Measurements from ENCODE around the gene BEAN1.

Gene BEAN1

GRCh38 chr16:66399031-66399430 lies 28.1 kb upstream of the BEAN1 start:
- no peak overlapping the region for H3K4me3 ChIP-seq (replicated peaks; ENCODE audit: insufficient read depth, low read length)
- no peak for DNase-seq (ENCODE audit: low read depth in 1 of 2, low spot score in 1 of 2)
- no peak for TF ChIP-seq GABPA (IDR thresholded peaks at IDR 0.05; ENCODE audit: low read depth)
- TF ChIP-seq, protein P1, sequence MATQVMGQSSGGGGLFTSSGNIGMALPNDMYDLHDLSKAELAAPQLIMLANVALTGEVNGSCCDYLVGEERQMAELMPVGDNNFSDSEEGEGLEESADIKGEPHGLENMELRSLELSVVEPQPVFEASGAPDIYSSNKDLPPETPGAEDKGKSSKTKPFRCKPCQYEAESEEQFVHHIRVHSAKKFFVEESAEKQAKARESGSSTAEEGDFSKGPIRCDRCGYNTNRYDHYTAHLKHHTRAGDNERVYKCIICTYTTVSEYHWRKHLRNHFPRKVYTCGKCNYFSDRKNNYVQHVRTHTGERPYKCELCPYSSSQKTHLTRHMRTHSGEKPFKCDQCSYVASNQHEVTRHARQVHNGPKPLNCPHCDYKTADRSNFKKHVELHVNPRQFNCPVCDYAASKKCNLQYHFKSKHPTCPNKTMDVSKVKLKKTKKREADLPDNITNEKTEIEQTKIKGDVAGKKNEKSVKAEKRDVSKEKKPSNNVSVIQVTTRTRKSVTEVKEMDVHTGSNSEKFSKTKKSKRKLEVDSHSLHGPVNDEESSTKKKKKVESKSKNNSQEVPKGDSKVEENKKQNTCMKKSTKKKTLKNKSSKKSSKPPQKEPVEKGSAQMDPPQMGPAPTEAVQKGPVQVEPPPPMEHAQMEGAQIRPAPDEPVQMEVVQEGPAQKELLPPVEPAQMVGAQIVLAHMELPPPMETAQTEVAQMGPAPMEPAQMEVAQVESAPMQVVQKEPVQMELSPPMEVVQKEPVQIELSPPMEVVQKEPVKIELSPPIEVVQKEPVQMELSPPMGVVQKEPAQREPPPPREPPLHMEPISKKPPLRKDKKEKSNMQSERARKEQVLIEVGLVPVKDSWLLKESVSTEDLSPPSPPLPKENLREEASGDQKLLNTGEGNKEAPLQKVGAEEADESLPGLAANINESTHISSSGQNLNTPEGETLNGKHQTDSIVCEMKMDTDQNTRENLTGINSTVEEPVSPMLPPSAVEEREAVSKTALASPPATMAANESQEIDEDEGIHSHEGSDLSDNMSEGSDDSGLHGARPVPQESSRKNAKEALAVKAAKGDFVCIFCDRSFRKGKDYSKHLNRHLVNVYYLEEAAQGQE (IDR thresholded peaks at IDR 0.05; ENCODE audit: insufficient replicate concordance, low read depth): no peak
- no peak for TF ChIP-seq POLR2AphosphoS5 (IDR thresholded peaks at IDR 0.05; ENCODE audit: low read depth)
- TF ChIP-seq SPI1 (IDR thresholded peaks at IDR 0.05; ENCODE audit: borderline replicate concordance, low read depth): no peak
- no peak for TF ChIP-seq CTCF (IDR thresholded peaks at IDR 0.05; ENCODE audit: insufficient read depth, low read length)
- H3K27me3 ChIP-seq (ENCODE audit: insufficient read depth, poor library complexity, severe bottlenecking): peaks cover 1% of the 10 kb centered on the region
- H3K27ac ChIP-seq (replicated peaks): no peak overlapping the region

DNA sequence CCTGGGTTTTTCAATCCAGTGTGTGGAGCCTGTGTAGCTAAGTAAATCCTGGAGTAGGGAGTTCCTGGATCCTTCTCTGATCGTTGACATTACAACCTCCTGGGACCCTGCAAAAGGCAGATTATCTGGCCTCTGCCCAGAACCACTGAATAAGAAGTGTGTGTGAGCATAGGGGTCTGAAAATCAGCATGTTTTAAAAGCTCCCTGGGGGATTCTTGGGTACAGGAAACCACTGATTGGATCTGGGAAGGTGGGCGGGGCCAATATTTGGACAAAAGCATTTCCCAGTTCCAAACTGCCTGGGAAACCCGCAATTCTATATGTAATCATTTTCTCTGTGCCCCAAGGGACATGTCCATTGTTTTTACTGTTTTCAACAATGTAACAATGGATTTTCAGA lies 27.2 kb upstream of the BEAN1 start:
- no peak for DNase-seq (ENCODE audit: low read depth in 1 of 2, low spot score in 1 of 2)
- TF ChIP-seq SPI1 (IDR thresholded peaks at IDR 0.05; ENCODE audit: borderline replicate concordance, low read depth) (no peak), CTCF (IDR thresholded peaks at IDR 0.05; ENCODE audit: insufficient read depth, low read length) (no peak), GABPA (IDR thresholded peaks at IDR 0.05; ENCODE audit: low read depth) (no peak), POLR2AphosphoS5 (IDR thresholded peaks at IDR 0.05; ENCODE audit: low read depth) (no peak)
- TF ChIP-seq, protein P1 (IDR thresholded peaks at IDR 0.05; ENCODE audit: insufficient replicate concordance, low read depth): no peak
- Histone ChIP-seq H3K27me3 (ENCODE audit: insufficient read depth, poor library complexity, severe bottlenecking) (peaks cover 2% of the 10 kb centered on the region), H3K4me3 (replicated peaks; ENCODE audit: insufficient read depth, low read length) (no peak overlapping the region), H3K27ac (replicated peaks) (no peak overlapping the region)

GRCh38 chr16:66400503-66401380 lies 26.4 kb upstream of the BEAN1 start:
- no peak overlapping the region for H3K27ac ChIP-seq (replicated peaks)
- TF ChIP-seq GABPA (IDR thresholded peaks at IDR 0.05; ENCODE audit: low read depth): no peak
- no peak for TF ChIP-seq CTCF (IDR thresholded peaks at IDR 0.05; ENCODE audit: insufficient read depth, low read length)
- TF ChIP-seq, protein P1 (IDR thresholded peaks at IDR 0.05; ENCODE audit: insufficient replicate concordance, low read depth): no peak
- TF ChIP-seq SPI1 (IDR thresholded peaks at IDR 0.05; ENCODE audit: borderline replicate concordance, low read depth): no peak
- TF ChIP-seq POLR2AphosphoS5 (IDR thresholded peaks at IDR 0.05; ENCODE audit: low read depth): no peak
- H3K27me3 ChIP-seq (ENCODE audit: insufficient read depth, poor library complexity, severe bottlenecking): peaks cover 2% of the 10 kb centered on the region
- H3K4me3 ChIP-seq (replicated peaks; ENCODE audit: insufficient read depth, low read length): no peak overlapping the region
- no peak for DNase-seq (ENCODE audit: low read depth in 1 of 2, low spot score in 1 of 2)

Measured in HL-60 (cell line).